Peyer's patch (tissue), 4 donors: ENCODE data around the gene MYLK. TPM values are rescaled to one million over a fixed set of nuclear protein-coding genes. Genes with fewer than 3 reads are reported as not detected.

Experiments used
- DNase-seq, 3 donors: peaks; one replicate each; pipeline ENCODE4 v3.0.0-alpha.2; 2017 to 2019
- H3K27ac ChIP-seq, 4 donors: fragments of 200-600 bp; sonication (generic); one replicate each; pipeline ENCODE4 v1.5.1; 2016 to 2019
- H3K27me3 ChIP-seq, 2 donors: fragments of 200-600 bp; sonication (generic); one replicate each; pipeline ENCODE4 v1.5.1; 2019
- H3K36me3 ChIP-seq, 3 donors: fragments of 200-600 bp; sonication (generic); one replicate each; pipeline ENCODE4 v1.5.1; 2016 to 2019
- H3K4me1 ChIP-seq, 4 donors: fragments of 200-600 bp; sonication (generic); one replicate each; pipeline ENCODE4 v1.5.1; 2016 to 2019
- H3K4me3 ChIP-seq, 4 donors: fragments of 200-600 bp; sonication (generic); 1 replicate in 3 of 4; 2 replicates in 1 of 4; pipeline ENCODE4 v1.5.1; 2016 to 2019; ENCODE audit warnings: mild to moderate bottlenecking in 1 of 4
- H3K9me3 ChIP-seq, 4 donors: fragments of 200-600 bp; sonication (generic); one replicate each; pipeline ENCODE4 v1.5.1; 2016 to 2019; ENCODE audit warnings: mild to moderate bottlenecking in 1 of 4
- POLR2A ChIP-seq, 2 donors: fragments of 450-650 bp; IDR thresholded peaks; one replicate each; pipeline ENCODE4 v1.5.1; 2017; ENCODE audit warnings: antibody characterized with exemption in 2 of 2, mild to moderate bottlenecking in 2 of 2, moderate library complexity in 2 of 2
- total RNA-seq, 4 donors: library from RNA; depleted of rRNA; stranded (reverse); fragments of >200 nt; gene quantifications; one replicate each; pipeline ENCODE4 v1.1.0, GENCODE V29; 2016
- TF ChIP-seq, protein P1 (sequence below), 6 experiments: fragments of 450-650 bp in 4 of 6; fragments of 200-600 bp in 2 of 6; sonication (generic) in 1 of 6; IDR thresholded peaks; one replicate each; pipeline ENCODE4 v1.5.1; 2017 to 2019; ENCODE audit warnings: antibody characterized with exemption in 6 of 6, mild to moderate bottlenecking in 3 of 6, moderate library complexity in 1 of 6

The MYLK gene
- total RNA-seq, 4 donors from 2014 or later: 81.3 to 117 (median 94.1) TPM

DNA sequence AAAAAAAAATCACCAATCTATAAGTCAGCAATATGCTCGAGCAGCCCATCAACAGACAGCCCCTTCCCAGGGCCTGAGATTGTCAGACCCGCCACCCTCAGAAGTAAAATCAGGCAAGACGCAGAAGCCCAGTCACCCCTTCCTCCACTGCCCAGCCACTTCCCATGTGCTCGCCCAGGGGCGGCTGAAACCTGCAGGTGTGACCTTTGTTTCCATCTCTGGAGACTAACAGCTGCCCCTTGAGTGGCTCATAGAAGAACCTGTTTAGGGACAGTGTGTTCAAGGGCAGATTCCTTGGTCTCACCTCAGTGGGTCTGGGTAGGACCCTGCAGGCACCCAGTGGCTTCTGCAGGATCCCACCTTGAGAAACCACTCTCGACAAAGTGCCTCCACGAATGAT, 105.6 kb downstream of the MYLK start:
- no peaks in the 10 kb centered on the region for H3K36me3 ChIP-seq
- H3K4me1 ChIP-seq: peaks cover 0 to 11% (median 1%) of the 10 kb centered on the region in 4 donors
- no peak for DNase-seq
- H3K27ac ChIP-seq: no peak overlapping the region
- H3K4me3 ChIP-seq: no peak overlapping the region
- H3K9me3 ChIP-seq: no peaks in the 10 kb centered on the region
- TF ChIP-seq, protein P1, sequence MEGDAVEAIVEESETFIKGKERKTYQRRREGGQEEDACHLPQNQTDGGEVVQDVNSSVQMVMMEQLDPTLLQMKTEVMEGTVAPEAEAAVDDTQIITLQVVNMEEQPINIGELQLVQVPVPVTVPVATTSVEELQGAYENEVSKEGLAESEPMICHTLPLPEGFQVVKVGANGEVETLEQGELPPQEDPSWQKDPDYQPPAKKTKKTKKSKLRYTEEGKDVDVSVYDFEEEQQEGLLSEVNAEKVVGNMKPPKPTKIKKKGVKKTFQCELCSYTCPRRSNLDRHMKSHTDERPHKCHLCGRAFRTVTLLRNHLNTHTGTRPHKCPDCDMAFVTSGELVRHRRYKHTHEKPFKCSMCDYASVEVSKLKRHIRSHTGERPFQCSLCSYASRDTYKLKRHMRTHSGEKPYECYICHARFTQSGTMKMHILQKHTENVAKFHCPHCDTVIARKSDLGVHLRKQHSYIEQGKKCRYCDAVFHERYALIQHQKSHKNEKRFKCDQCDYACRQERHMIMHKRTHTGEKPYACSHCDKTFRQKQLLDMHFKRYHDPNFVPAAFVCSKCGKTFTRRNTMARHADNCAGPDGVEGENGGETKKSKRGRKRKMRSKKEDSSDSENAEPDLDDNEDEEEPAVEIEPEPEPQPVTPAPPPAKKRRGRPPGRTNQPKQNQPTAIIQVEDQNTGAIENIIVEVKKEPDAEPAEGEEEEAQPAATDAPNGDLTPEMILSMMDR (IDR thresholded peaks at IDR 0.05): no peak
- no peak for TF ChIP-seq POLR2A (IDR thresholded peaks at IDR 0.05)
- H3K27me3 ChIP-seq: no peaks in the 10 kb centered on the region

DNA sequence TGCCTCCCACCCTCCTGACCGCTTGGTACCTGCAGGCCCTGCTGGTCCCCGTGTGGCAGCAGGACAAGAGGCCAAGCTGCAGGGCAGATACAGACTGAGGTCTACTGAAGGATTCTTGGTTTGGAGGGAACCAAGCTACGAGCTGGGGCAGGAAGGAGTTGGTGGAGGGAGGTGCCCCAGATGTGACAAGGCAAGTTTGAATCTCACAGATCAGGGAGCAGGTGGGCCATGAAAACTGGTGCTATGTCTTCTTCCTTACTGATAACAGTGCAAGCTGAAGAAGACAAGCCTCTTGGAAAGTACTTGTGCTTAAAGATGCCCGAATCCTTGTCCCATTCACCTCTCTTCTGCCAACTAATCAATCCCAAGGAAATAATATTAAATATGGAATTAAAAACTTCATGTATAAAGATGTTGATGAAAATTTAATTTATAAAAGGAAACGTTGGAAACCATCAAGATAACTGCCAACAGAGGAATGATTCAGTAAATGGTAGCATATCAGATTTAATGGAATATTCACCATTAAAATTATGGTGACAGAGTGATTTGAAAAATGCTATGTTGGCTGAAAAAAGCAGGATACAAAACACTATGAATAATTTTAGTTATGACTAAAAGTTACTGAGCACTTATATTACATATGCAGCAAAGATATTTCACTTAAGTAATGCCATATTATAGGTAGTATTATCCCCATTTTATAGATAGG, 107.9 kb downstream of the MYLK start:
- no peak for DNase-seq
- Histone ChIP-seq H3K9me3 (no peaks in the 10 kb centered on the region), H3K4me1 (peaks cover 0 to under 1% (median 0%) of the 10 kb centered on the region in 4 donors), H3K27ac (no peak overlapping the region), H3K27me3 (no peaks in the 10 kb centered on the region), H3K36me3 (no peaks in the 10 kb centered on the region), H3K4me3 (no peak overlapping the region)
- TF ChIP-seq, protein P1 (IDR thresholded peaks at IDR 0.05): no peak
- TF ChIP-seq POLR2A (IDR thresholded peaks at IDR 0.05): no peak

DNA sequence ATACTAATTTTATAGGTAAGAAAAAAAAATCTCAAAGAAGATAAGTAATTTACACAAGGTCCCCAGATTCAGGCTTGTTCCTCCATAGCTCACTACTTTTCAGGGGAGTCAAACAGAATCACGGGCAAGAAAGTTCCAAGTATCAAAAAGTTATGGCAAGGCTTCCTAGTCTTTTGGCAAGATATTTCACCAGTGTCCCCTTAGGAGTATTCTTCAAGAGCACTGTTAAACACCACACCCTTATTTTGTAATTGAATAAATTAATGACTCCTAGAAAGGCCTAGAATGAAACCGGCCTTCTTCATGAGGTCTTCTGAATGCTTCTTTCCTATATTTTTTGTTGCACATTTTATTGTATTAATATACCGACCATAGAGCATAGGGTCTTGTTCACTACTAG, 109.7 kb downstream of the MYLK start:
- DNase-seq: no peak
- H3K27ac ChIP-seq: no peak overlapping the region
- no peak overlapping the region for H3K4me3 ChIP-seq
- H3K4me1 ChIP-seq: no peaks in the 10 kb centered on the region
- TF ChIP-seq, protein P1 (IDR thresholded peaks at IDR 0.05): no peak
- TF ChIP-seq POLR2A (IDR thresholded peaks at IDR 0.05): no peak
- no peaks in the 10 kb centered on the region for H3K9me3 ChIP-seq
- H3K36me3 ChIP-seq: no peaks in the 10 kb centered on the region
- H3K27me3 ChIP-seq: no peaks in the 10 kb centered on the region

DNA sequence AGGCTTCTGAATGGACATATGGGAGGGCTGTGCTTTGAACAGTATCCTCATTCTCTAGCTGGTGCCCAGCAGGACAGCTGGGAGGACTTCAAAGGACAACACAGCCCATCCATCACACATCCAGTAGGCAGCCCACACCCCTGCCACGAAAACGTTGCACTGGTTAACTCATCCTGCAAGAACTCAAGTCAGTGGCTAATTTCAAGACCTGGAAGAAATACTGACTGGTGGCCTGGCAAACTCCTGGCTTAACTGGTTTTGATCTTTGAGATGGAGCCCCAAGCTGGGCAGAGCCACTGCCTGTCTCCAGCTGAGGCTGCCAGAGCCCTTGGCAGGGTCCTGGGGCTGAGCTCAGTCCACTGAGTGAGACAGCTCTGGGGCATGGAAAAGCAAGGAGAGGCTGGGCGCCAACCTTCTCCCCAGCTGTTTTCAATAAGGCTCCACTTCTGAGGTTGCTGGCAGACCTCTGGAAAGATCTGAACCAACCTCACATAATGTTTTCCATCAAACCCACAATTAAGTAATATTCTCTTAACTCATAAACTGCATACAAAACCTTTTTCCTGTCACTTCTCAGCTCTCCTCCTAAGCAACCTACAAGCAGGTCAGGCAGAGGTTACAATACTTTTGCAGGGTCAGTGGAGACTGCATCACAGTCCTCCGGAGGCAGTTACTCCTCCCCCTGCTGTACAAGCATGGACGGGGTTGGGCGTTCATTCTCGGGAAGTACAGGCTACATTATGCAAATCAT, 110.3 kb downstream of the MYLK start:
- H3K4me1 ChIP-seq: no peaks in the 10 kb centered on the region
- H3K27me3 ChIP-seq: no peaks in the 10 kb centered on the region
- TF ChIP-seq POLR2A (IDR thresholded peaks at IDR 0.05): no peak
- TF ChIP-seq, protein P1 (IDR thresholded peaks at IDR 0.05): no peak
- no peaks in the 10 kb centered on the region for H3K9me3 ChIP-seq
- no peaks in the 10 kb centered on the region for H3K36me3 ChIP-seq
- no peak overlapping the region for H3K27ac ChIP-seq
- no peak for DNase-seq
- no peak overlapping the region for H3K4me3 ChIP-seq

DNA sequence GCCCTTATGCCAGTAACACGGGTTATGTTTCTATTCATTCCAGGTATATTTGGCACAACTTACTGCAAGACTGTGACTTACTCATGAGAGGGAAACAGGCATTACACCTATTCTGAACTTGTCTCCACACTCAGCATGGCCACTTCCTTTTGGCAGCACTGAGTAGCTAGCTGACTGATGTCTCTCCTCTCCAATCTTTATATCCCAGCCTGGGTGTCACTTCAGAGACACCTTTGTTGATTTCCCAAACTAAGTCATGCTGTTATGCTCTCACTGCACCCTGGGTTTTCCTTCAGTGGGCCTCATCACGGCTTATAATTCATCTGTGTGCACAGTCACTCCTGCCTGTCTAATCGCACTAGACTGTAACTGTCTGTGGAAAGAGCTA, 114.8 kb downstream of the MYLK start:
- TF ChIP-seq, protein P1 (IDR thresholded peaks at IDR 0.05): no peak
- no peak for TF ChIP-seq POLR2A (IDR thresholded peaks at IDR 0.05)
- Histone ChIP-seq H3K9me3 (no peaks in the 10 kb centered on the region), H3K27ac (no peak overlapping the region), H3K4me1 (no peaks in the 10 kb centered on the region), H3K27me3 (no peaks in the 10 kb centered on the region), H3K4me3 (no peak overlapping the region), H3K36me3 (no peaks in the 10 kb centered on the region)
- no peak for DNase-seq
